GM18498 (cell line): Measurements from ENCODE around the gene LACTBL1.

ENCODE experiments used
- ATAC-seq: cut with Tn5 transposase; IDR thresholded peaks from one replicate; pipeline ENCODE4 v1.9.1; 2021; ENCODE audit warnings: mild to moderate bottlenecking, moderate library complexity; ENCODE audit not compliant: unreplicated experiment

LACTBL1 gene

DNA sequence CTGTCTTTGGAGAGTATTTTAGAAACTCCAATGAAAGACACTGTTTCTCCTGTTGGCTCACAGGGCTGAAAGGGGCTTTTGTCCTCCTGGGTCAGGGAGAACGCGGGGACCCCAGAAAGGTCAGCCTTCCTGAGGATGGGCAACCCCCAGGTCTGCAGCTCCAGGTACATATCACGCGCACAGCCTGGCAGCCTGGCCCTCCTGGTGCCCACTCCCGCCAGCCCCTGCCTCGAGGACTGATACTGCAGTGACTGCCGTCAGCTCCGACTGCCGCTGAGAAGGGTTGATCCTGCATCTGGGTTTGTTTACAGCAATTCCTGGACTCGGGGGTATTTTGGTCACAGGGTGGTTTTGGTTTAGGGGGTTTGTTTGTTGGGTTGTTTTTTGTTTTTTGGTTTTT is 58.5 kb downstream of the LACTBL1 start:
- no peak for ATAC-seq

DNA sequence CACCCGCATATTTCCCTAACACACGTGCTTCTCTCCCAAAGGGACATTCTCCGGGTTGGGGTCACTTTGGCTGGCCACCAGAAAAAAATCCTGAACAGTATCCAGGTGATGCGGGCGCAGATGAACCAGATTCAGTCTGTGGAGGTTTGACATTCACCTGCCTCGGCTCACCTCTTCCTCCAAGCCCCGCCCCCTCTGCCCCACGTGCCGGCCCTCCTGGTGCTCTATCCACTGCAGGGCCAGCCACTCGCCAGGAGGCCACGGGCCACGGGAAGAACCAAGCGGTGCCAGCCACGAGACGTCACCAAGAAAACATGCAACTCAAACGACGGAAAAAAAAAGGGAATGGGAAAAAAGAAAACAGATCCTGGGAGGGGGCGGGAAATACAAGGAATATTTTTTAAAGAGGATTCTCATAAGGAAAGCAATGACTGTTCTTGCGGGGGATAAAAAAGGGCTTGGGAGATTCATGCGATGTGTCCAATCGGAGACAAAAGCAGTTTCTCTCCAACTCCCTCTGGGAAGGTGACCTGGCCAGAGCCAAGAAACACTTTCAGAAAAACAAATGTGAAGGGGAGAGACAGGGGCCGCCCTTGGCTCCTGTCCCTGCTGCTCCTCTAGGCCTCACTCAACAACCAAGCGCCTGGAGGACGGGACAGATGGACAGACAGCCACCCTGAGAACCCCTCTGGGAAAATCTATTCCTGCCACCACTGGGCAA is 59.1 kb downstream of the LACTBL1 start:
- no peak for ATAC-seq

DNA sequence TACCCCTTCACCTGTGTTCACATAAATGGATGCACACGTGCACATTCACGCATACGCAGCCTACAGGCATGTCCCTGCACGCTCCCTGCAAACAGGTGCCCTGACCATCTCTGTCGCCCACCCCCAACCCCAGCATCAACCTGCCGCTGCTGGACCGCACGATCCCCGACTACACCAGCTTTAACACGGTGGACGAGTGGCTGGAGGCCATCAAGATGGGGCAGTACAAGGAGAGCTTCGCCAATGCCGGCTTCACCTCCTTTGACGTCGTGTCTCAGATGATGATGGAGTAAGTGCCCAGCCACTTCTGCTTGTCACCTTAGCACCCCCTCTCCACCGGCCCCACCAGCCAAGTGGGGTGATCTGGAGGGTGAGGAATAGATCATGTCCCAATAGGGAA is 60.4 kb downstream of the LACTBL1 start:
- ATAC-seq: no peak

- no peak for ATAC-seq
Observed at GRCh38 chr1:22910986-22911651, 61.5 kb downstream of the LACTBL1 start.

DNA sequence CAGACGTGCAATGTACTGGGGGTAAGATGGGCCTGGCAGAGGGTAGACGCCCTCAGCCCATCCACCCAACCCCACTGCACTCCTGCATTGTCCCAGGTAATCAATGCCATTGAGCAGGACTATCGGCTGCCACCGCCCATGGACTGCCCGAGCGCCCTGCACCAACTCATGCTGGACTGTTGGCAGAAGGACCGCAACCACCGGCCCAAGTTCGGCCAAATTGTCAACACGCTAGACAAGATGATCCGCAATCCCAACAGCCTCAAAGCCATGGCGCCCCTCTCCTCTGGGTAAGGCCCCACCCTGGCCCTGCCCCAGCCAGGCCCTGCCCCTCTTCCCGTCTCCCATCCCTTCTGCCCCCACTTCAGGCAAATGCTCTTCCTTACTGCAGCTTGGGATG is 62.4 kb downstream of the LACTBL1 start:
- no peak for ATAC-seq

GRCh38 chr1:22908880-22909426 is 63.7 kb downstream of the LACTBL1 start:
- ATAC-seq: no peak

- ATAC-seq: no peak
Observed at GRCh38 chr1:22907528-22907927, 65.1 kb downstream of the LACTBL1 start.

DNA sequence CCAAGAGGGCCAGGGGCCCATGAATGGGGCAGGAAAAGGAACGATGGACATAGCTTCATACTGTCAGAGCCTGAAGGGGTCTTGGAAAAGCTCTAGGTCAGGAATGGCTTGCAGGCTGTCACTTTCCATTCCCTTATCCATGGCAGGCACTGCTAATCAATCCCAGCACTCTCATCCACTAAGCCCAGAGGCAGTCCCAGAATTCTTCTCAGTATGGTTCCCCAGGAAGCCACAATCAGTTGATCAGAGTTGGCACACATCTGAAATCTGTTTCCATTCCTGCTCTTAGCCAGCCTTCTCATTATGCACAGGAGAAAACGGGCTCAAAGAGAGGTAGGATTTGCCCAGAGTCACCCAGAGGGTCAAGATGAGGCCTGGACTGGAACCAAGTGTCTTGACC is 65.7 kb downstream of the LACTBL1 start:
- ATAC-seq: no peak

GRCh38 chr1:22903113-22903512 is 69.6 kb downstream of the LACTBL1 start:
- no peak for ATAC-seq
